Stimulated activated naive CD8-positive, alpha-beta T cell treated with anti-CD3 and anti-CD28 coated beads, Interleukin-15, Interleukin-2, amounts not matched to agents 100 ng/mL and 50 ng/mL, for 24 hours (primary cell): ENCODE data around the gene BARHL1.

Experiments
- H3K27ac Mint-ChIP-seq: one replicate; pipeline ENCODE4 v1.8.0; 2021; ENCODE audit warnings: mild to moderate bottlenecking, mixed read lengths
- H3K27me3 Mint-ChIP-seq: one replicate; pipeline ENCODE4 v1.8.0; 2021; ENCODE audit warnings: mixed read lengths
- H3K36me3 Mint-ChIP-seq: one replicate; pipeline ENCODE4 v1.8.0; 2021; ENCODE audit warnings: low read depth, mixed read lengths
- H3K4me1 Mint-ChIP-seq: one replicate; pipeline ENCODE4 v1.8.0; 2021; ENCODE audit warnings: low read depth, mixed read lengths
- H3K4me3 Mint-ChIP-seq: one replicate; pipeline ENCODE4 v1.8.0; 2021; ENCODE audit warnings: mild to moderate bottlenecking, mixed read lengths
- H3K9me3 Mint-ChIP-seq: one replicate; pipeline ENCODE4 v1.8.0; 2021; ENCODE audit warnings: mixed read lengths

Gene BARHL1

DNA sequence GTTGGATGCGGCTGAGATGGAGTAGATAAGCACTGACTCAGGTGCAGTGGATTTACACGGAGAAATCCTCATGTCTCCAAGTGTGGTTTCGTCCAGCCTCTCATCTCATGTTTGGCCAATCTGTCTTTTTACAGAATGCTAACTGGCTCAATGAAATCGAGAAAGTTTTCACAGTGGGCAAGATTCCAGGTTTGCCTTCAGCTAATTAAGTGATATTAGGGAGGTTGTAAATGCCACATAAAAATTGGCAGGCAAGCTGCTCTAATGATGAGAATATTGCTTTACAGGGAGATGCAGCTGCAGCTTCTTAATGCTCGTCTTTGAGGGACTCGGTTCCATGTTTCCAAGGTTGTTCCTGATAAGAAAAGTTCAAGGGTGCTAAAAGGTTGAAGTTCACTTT lies 23.7 kb downstream of the BARHL1 start:
- Mint-ChIP-seq H3K4me1 (no peaks in the 10 kb centered on the region), H3K27ac (no peak overlapping the region), H3K27me3 (no peaks in the 10 kb centered on the region), H3K36me3 (peaks cover 91% of the 10 kb centered on the region), H3K4me3 (no peak overlapping the region), H3K9me3 (no peaks in the 10 kb centered on the region)

DNA sequence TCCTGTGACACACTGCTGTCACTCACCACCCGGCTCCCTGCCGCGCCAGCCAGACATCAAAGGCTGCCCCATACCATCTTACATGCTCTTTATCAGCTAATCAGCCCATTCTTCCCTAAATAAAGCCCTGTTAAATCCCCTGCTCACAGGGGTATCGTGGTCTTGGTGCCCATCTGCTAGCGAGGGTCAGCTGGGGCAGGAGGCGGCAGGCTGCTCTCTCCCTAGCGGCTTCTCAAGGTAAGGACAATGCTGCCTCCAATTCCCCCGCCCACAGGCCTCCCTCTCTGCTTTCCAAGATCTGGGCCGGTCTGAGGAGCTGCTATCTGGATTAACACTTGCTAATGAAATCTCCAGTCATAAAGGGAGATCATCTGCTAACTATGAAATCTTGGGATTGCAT lies 26.8 kb downstream of the BARHL1 start:
- no peak overlapping the region for H3K27ac Mint-ChIP-seq
- H3K27me3 Mint-ChIP-seq = no peaks in the 10 kb centered on the region
- H3K4me3 Mint-ChIP-seq = no peak overlapping the region
- H3K9me3 Mint-ChIP-seq = no peaks in the 10 kb centered on the region
- no peaks in the 10 kb centered on the region for H3K4me1 Mint-ChIP-seq
- peaks cover 86% of the 10 kb centered on the region for H3K36me3 Mint-ChIP-seq

DNA sequence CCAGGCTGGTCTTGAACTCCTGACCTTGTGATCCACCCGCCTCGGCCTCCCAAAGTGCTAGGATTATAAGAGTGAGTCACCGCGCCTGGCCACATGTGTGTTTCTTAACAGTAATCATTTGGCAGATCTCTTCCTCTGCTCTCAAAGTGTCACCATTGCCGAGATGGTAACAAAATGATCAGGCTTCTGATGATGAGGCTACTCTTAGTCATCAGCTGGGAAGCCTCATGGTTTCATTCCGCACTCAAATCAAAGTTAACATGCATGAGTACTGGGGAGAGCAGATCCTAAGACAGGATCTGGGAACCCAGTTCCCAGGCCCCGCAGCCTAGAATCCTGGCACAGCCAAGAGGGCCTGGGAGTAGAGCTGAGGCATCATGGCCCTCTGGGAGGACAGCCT lies 27.4 kb downstream of the BARHL1 start:
- Mint-ChIP-seq H3K36me3 (peaks cover 86% of the 10 kb centered on the region), H3K27ac (no peak overlapping the region), H3K27me3 (no peaks in the 10 kb centered on the region), H3K4me3 (no peak overlapping the region), H3K9me3 (no peaks in the 10 kb centered on the region), H3K4me1 (no peaks in the 10 kb centered on the region)

DNA sequence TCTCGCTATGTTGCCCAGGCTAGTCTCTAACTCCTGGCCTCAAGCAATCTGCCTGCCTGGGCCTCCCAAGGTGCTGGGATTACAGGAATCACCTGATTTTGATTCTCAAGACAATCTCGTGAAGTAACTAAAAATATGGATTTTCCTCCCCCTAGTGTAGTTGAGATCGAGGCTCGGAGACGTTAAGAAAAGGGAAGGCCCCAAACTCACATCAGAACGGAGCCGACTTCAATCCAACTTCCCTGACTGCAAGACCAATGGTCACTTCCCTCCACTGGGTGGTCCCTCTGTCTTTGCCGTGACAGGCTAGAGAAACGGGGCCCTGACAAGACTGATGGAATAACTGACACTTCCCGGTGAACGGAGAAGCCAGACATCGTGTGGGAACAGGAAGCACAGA lies 28.3 kb downstream of the BARHL1 start:
- H3K36me3 Mint-ChIP-seq = peaks cover 86% of the 10 kb centered on the region
- H3K9me3 Mint-ChIP-seq = no peaks in the 10 kb centered on the region
- H3K4me1 Mint-ChIP-seq = no peaks in the 10 kb centered on the region
- no peak overlapping the region for H3K27ac Mint-ChIP-seq
- no peaks in the 10 kb centered on the region for H3K27me3 Mint-ChIP-seq
- H3K4me3 Mint-ChIP-seq = no peak overlapping the region

DNA sequence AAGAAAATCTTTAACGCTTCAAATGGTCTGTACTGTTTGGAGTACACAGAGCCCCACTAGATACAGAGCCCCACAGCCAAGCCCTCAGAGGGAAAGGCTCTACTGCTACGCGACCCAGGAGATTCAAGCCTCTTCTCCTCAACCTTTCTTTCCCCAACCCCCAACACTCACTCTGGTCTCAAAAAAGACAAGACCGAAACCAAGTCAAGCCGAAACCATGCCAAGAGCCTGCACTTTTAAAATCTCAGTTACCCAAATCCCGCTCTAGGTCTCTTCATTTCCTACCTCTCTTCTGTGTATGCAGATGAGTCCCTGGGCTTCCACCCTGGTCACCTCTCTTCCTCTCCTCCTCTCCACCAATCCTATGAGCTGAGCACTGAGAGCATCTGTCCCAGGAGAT lies 31.9 kb downstream of the BARHL1 start:
- Mint-ChIP-seq H3K4me1 (no peaks in the 10 kb centered on the region), H3K36me3 (peaks cover 81% of the 10 kb centered on the region), H3K27me3 (no peaks in the 10 kb centered on the region), H3K9me3 (no peaks in the 10 kb centered on the region), H3K27ac (no peak overlapping the region), H3K4me3 (no peak overlapping the region)

DNA sequence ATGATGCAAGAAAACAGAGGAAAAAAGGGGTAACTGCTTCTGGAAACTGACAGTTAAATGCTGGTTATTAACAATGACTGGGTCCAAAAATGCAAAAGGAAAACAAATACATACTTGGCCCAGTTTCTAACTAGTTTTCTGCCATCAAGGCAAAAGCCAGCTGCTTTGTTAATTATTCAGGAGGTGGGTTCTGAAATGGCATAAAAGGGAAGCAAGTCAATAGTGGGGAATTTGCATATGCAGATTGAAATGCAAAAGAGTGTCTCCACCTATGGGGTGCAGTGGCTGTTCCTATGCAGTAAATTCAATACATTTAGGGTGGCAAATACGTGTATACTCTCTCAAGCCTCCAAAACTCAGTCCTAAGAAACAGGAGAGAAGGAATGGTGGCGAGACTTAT lies 33.4 kb downstream of the BARHL1 start:
- H3K27me3 Mint-ChIP-seq = no peaks in the 10 kb centered on the region
- H3K27ac Mint-ChIP-seq = no peak overlapping the region
- H3K9me3 Mint-ChIP-seq = no peaks in the 10 kb centered on the region
- H3K4me3 Mint-ChIP-seq = no peak overlapping the region
- peaks cover 79% of the 10 kb centered on the region for H3K36me3 Mint-ChIP-seq
- H3K4me1 Mint-ChIP-seq = no peaks in the 10 kb centered on the region

DNA sequence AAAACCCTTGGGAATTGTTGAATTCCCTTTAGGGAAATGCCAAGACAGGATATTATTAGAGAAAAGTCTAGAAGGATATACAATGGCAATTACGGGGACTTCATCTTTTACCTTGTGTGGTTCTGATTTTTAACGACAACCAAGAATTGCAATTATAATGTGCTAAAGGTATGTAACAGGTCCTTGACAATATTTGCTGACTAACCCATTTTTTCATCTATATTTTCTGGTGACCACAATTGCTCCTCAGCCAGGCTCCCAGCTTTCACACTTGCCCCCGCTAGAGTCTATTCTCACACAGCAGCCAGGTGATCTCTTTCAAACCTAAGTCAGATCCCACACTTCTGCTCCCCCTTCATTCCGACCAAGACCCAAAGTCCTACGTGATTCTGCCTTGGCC lies 34.3 kb downstream of the BARHL1 start:
- Mint-ChIP-seq H3K27me3 (no peaks in the 10 kb centered on the region), H3K9me3 (no peaks in the 10 kb centered on the region), H3K36me3 (peaks cover 73% of the 10 kb centered on the region), H3K4me3 (no peak overlapping the region), H3K27ac (no peak overlapping the region), H3K4me1 (no peaks in the 10 kb centered on the region)

DNA sequence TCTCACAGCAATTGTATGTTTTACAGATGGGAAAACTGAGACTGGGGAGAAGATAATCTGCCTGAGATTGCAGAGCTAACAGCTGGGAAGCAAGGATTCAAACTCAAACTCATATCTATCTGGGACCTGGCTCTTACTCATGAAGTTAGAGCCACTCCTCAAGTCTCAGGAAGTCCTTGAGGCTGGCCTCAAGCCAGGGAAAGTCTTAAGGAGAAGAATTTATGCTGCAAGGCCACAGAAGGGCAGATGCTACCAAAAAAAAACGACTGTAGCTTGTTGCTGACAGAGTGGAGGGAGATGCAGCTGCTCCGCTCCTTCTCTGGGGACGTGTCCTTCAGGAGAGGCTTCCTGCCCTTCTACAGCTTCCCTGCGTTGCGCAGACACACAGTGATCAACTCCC lies 39.8 kb downstream of the BARHL1 start:
- no peak overlapping the region for H3K4me3 Mint-ChIP-seq
- H3K27ac Mint-ChIP-seq = no peak overlapping the region
- H3K27me3 Mint-ChIP-seq = no peaks in the 10 kb centered on the region
- peaks cover 71% of the 10 kb centered on the region for H3K36me3 Mint-ChIP-seq
- no peaks in the 10 kb centered on the region for H3K4me1 Mint-ChIP-seq
- no peaks in the 10 kb centered on the region for H3K9me3 Mint-ChIP-seq

DNA sequence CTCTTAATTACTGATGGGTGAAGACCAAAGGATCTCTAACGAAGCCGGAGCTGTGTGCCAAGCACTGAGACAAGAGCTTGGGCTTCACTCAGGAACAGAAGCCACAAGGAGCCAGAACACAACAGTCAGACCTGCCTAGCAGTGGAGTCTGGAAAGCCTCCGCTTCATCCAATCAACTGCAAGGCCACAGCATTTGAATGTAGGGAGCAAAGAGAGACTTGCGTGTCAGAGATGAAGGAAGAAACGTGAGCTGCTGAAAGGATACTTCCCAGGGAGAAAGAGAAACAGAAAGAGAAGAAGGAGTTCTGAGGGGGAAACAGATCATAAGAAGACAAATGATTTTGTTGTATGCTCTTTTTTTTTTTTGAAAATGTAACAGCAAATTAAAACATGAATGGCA lies 43.9 kb downstream of the BARHL1 start:
- Mint-ChIP-seq H3K4me3 (no peak overlapping the region), H3K36me3 (peaks cover 79% of the 10 kb centered on the region), H3K4me1 (no peaks in the 10 kb centered on the region), H3K9me3 (no peaks in the 10 kb centered on the region), H3K27me3 (no peaks in the 10 kb centered on the region), H3K27ac (peak overlapping the region; percentile 2)

DNA sequence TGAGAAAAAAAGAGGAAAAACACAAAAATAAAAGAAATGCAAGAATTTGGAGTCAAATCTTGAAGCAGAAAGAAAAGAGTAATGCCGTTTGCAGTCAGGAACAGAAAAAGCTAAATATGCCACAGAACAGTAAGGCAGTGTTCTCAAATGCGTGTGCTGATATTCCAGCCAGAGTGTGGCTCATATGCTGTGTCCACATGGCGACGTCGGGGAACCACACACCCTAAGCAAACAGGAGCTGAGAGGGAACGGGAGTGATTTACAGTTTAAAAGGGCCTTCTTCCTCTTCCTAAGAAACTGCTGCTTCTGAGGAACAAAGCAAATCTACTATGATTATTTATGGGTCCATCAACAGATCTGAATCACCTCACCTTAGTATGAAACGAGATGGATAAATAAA lies 44.7 kb downstream of the BARHL1 start:
- peaks cover 84% of the 10 kb centered on the region for H3K36me3 Mint-ChIP-seq
- no peak overlapping the region for H3K27ac Mint-ChIP-seq
- H3K4me3 Mint-ChIP-seq = no peak overlapping the region
- no peaks in the 10 kb centered on the region for H3K9me3 Mint-ChIP-seq
- no peaks in the 10 kb centered on the region for H3K4me1 Mint-ChIP-seq
- H3K27me3 Mint-ChIP-seq = no peaks in the 10 kb centered on the region

DNA sequence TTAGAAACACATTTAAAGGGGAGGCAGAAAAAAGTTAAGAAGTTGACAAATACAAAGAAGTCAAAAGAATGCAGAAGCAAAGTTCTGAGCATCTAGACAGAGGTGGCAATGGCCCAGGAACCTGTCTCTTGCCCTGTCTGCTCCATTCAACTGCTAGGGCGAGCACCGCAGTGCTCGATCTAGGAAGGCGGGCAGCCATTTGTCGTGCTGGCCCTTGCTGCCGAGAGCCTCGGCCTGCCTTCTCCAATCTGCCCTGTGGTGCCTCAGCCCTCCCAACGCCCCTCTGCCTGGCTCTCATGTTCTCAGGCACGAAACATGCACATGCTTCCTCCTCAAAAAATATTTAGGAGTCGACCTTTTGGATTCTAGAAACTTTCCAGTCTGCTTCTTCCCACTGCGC lies 45.2 kb downstream of the BARHL1 start:
- Mint-ChIP-seq H3K4me3 (no peak overlapping the region), H3K36me3 (peaks cover 79% of the 10 kb centered on the region), H3K4me1 (no peaks in the 10 kb centered on the region), H3K27me3 (no peaks in the 10 kb centered on the region), H3K9me3 (no peaks in the 10 kb centered on the region), H3K27ac (no peak overlapping the region)

DNA sequence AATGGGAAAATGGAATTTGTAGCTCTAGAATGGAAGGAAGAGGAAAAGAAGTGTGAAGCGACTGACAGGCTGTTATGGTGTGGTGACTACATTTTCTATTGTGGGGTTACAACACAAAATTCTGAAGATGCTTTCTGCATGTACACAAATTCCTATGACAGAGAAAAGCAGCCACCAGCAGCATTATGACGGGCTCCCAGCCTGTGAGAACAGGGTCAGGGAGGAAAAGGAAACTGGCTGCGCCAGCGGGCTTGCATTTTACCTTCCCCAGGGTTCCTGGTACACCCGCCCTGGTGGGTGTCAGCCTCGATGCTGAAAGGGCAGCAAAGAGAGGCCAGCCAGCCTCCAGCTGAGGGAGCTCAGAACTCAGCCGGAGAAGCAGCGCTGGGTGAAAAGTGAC lies 46.3 kb downstream of the BARHL1 start:
- Mint-ChIP-seq H3K9me3 (no peaks in the 10 kb centered on the region), H3K36me3 (peaks cover 88% of the 10 kb centered on the region), H3K4me3 (no peak overlapping the region), H3K27me3 (no peaks in the 10 kb centered on the region), H3K27ac (no peak overlapping the region), H3K4me1 (no peaks in the 10 kb centered on the region)

DNA sequence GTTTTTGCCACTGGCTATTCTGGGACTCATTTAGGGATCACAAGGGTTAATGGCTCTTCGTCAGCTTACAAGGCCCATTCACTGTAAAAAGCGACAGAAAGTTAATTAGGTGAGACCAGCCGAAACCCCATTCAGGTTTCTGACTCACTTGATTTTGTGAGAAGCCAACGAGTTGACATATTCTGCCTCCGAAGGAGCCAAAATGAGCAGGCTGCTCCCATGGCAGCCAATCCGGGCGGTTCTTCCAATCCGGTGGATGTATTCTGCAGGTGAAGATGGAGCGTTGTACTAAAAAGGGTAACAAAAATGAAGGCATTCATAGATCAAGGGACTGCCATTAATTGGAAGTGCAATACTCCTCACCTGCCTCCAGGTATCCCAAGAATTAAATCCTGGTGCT lies 47.7 kb downstream of the BARHL1 start:
- H3K9me3 Mint-ChIP-seq = no peaks in the 10 kb centered on the region
- H3K36me3 Mint-ChIP-seq = peaks cover 91% of the 10 kb centered on the region
- no peak overlapping the region for H3K27ac Mint-ChIP-seq
- no peaks in the 10 kb centered on the region for H3K4me1 Mint-ChIP-seq
- H3K4me3 Mint-ChIP-seq = no peak overlapping the region
- no peaks in the 10 kb centered on the region for H3K27me3 Mint-ChIP-seq

DNA sequence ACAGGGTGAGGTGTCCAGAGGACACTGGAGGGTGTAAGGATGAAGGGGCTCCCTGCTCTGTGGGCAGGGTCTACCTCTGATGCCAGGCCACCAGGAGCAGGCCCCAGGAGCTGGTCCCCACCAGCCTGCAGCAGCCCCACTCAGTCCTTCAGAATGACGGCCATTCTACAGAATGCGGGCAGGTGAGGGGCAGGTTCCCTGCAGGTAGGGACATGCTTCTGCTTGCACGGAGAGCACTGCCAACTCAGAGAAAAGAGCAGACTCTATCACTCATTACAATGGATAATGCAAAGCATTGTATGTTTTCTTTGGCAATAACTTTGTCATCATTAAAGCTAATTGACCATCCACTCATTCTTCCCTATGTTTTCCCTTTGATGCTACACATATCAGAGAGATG lies 48.4 kb downstream of the BARHL1 start:
- Mint-ChIP-seq H3K9me3 (no peaks in the 10 kb centered on the region), H3K4me1 (no peaks in the 10 kb centered on the region), H3K4me3 (no peak overlapping the region), H3K36me3 (peaks cover 85% of the 10 kb centered on the region), H3K27ac (no peak overlapping the region), H3K27me3 (no peaks in the 10 kb centered on the region)

DNA sequence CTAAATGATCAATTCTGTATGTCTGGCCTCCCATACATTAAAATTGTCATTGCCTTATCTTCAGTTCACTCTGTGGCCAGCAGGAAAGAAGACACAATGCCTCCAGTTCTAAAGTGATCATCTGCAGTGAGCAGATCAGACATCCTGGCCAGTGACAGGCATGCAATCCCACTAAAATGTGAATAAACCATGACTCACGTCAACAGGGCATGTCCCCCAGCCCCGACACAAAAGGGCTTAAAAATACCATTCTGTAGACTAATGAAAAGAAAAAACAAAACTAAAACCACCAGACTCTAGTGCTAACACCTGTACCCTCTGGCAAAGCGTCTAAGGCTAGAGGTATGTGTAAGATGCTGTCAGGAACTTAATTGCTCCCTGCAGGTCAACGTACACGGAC lies 48.9 kb downstream of the BARHL1 start:
- Mint-ChIP-seq H3K4me3 (no peak overlapping the region), H3K9me3 (no peaks in the 10 kb centered on the region), H3K36me3 (peaks cover 81% of the 10 kb centered on the region), H3K4me1 (no peaks in the 10 kb centered on the region), H3K27ac (no peak overlapping the region), H3K27me3 (no peaks in the 10 kb centered on the region)

DNA sequence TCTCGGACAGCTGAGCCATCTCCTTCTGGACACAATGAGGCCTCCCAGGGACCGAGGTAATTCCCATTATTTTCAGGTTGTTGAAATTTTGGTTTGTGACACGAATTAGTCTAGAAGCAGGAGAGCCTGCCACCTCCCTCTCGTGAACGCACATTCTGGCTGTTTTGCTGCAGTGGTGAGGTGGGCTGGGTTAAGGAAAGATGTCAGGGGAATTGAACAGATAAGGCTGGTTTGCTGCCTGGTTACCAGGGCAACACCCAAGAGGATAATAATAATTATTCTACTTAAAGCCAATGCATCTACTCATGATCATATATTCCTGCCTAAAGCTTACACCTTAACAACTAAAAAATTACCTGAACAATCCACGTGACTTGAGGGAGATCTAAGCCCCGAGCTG lies 49.3 kb downstream of the BARHL1 start:
- Mint-ChIP-seq H3K27me3 (no peaks in the 10 kb centered on the region), H3K9me3 (no peaks in the 10 kb centered on the region), H3K4me3 (no peak overlapping the region), H3K36me3 (peaks cover 77% of the 10 kb centered on the region), H3K4me1 (no peaks in the 10 kb centered on the region), H3K27ac (no peak overlapping the region)
